Measurements from ENCODE around the gene SUGCT. TPM values are rescaled to one million over a fixed set of nuclear protein-coding genes. Genes with fewer than 3 reads are reported as not detected.
A peak's percentile ranks its signal among the peaks of the same experiment; 100 is the strongest.

SUGCT gene
- total RNA-seq, 1 donor from 2014 or later: 8.5 TPM

DNA sequence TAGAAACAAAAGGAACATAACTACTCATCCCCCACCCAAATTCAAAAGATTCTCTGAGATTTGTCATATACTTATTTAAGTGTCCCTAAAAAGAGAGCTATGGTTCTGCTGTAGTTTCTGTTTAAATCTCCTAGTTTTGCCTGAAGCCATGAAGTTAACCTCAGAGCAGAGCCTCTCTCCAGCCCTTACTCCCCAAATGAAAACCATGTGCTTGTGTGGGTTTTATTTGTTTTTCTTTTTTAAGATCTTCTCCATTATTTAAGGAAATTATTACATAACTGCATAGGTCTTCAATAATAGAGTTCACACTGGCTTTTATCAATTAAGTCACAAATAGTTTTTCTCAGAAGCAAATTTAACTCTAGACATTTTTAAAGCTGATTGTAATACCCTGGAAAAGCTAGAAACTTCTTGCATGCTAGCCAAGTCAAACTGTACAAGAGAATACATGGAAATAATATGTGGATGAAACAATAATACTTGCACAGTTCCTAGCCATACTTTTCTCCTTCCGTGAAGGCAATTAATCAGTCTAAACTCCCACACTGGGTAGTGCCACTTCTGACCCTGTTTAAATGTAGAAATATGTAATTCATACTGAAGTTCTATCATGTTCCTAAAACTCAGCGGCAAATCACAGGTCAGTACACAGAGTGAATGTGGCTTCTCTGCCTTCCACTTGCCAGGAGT, 579.7 kb downstream of the SUGCT start:
- DNase-seq (ENCODE audit: low read depth): no peak

DNA sequence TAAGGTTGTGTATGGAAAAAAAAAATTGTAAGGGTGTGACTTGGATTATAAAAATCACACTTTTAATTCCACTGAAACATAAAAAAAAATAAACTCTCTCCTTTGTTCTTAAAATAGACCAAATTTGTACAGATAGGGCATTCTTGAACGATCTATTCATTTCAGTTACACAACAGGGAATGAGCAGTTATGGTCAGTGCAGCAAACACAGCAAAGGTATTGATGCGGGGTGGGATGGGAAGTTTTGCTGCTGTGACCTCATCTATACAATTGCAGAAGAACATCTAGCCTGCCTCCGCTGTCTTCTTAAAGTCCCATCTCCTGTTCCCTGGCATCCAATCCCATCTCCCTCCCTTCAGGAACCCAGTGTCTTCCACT, 580.2 kb downstream of the SUGCT start:
- DNase-seq (ENCODE audit: low read depth): no peak

DNA sequence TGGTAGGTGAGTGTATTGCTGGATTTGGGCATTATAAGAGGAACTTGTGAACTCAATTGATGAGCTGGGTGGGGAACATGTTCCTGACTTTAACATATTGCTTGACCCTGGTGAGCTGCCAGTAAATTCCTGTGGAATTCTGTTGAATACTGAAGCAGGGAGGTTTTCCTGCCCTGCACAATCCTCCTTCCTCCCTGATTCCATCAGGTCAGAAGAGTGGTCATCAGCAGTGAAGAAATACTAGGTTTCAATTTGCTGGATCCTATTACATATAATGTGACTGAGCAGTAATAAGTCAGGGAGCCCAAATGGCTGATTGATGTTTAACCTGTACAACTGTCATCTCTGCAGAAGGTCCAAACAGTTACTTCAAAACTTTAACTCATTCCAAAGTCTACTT, 581.2 kb downstream of the SUGCT start:
- DNase-seq (ENCODE audit: low read depth): peak; percentile 32

DNA sequence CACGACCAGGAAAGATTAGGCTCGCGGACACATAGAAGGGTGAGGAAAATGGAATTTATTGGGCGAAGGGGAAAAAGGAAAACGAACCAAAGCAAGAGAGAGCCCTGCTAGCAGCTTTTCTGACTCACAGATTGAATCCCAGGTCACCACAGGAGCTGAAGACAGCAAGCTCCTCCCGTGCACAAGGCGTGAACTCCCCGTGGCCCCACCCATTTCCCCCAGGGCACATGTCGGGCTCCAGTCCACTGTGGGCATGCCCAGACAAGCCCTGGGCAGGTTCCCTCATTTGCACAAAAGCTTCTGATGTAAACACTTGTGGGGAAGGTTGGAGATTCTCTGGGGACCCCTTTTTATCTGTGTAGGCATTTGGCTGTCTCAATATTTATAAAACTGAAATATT, 582.4 kb downstream of the SUGCT start:
- peak; percentile 95 for DNase-seq (ENCODE audit: low read depth)

DNA sequence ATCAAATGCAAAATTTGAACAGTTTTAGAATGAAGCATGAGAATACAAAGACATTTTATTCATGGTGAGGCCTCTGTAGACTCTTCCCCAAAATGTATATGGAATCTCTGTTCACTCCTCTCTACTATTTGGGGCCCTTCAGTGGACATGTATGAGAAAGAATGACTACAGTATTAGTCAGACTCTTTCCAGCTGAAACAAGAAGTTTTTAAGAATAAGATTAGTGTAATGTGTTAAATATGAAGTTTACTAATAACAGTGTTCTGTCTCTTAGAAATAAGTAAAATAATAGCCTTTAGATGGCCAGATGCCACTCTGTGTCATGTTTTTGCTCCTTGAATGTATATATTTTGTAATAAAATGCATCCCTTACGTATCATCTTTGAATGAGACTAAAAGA, 585.6 kb downstream of the SUGCT start:
- no peak for DNase-seq (ENCODE audit: low read depth)

DNA sequence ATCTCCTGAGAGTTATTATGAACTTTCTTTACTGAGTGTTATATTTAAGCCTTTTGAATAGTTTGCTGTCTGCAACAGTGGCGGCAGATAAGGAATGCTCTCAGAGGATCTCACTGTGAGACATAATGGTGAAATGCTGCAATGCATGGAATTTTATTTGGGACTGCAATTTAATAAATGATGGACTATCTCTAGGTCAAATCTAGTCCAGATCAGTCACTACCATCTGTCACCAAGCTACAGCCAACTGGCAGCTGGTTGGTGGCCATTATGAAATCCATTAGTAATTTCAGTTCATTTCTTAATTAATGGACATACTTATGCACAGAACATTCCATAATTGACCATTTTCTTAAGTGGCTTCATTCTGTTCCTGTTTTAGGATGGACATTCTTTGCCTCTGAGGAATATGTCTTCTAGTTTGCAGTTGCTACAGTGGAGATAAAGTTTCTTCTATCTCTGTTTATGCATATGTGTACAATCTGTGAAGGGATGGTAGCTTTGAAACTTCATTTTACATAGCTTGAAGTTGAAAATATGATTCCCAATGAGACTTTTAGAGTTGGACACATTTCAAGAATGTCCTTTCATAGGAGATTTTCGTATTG, 586.6 kb downstream of the SUGCT start:
- no peak for DNase-seq (ENCODE audit: low read depth)

DNA sequence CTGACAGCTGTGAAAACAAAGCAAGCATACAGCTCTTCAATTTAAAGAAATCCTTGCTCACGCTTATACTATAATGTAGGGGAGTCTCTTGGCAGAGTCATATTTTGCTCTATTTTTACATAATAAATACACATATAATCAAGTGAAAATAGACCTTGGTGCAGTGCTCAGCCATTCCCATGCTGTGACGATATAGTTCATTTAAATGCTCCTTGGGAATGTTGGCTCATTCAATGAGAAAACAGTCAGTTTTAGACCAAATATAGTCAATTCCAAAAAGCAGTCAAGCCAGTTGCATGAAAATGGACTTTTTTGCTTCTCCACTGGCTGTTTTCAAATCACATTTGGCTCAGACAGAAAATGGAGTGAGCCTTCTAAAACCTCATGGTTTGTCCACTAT, 587.4 kb downstream of the SUGCT start:
- DNase-seq (ENCODE audit: low read depth): no peak

DNA sequence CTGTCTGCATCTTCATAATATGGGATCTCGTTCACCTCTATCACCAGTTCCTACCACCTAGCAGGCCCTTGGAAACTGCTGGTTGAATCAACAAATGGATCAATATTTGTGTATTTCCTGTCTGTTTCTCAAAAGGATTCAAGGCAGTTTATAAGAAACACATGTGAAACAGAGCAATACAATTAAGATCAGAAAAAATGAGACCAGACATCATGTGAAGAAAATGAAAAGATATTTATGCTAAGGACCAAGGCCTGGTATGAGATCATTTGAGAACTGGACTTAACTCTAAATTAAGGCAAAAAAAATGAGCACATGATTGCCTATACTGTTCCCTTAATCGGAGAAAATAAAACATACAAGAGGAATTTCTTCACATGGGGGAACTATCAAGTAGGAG, 589.0 kb downstream of the SUGCT start:
- no peak for DNase-seq (ENCODE audit: low read depth)

DNA sequence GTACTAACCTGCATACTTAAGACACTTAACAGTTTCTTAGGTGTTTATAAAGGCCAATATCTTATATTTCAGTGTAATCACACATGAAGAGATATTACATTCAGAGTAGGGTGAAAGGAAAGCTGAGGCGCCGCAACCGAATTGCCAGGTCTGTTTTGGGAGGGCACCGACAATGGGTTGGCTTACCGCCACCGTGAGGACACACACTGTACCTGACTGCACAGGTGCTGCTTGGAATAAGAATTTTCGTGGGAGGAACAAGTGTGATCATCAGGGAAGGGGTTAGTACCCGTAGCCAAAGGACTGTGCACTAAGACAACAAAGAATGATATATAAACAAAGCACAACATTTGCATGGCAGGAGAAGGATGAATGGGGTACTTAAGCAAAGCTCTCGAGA, 591.8 kb downstream of the SUGCT start:
- DNase-seq (ENCODE audit: low read depth): no peak

DNA sequence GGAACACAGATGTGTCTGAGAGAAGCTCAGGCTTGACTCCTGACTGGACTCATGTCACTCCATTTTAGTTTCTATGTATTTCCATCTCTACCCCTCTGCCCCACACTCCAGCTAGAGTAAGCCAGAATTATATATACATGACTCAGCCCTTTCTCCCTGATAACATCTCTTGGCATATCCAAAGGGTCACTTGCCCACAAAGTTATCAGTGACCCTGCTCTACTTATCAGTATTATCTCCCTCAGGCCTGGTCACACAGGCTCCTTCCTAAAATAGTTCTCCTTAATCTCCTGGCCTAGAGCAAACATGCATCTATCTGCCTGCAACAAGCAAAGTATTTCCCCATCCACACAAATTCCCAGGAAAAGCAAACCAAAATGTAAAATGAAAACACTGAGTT, 598.3 kb downstream of the SUGCT start:
- peak; percentile 19 for DNase-seq (ENCODE audit: low read depth)

DNA sequence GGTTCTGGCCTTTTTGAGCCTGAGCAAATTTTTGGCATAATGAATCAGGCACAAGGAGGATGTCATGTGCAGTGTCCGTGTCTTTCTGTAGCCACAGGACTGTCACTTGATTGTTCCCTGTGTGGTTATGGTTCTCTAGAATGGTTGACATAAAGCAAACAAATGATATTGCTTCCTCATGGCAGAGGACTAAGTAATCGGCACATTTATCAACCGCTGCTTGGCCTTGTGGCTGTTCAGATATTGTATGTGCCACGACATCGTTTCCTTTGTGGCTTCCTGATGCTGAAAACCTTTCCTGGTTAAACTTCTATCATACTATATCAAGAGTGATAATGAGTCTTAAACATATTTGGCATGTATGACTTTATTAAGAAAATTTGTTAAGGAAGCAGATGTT, 598.8 kb downstream of the SUGCT start:
- DNase-seq (ENCODE audit: low read depth): no peak

DNA sequence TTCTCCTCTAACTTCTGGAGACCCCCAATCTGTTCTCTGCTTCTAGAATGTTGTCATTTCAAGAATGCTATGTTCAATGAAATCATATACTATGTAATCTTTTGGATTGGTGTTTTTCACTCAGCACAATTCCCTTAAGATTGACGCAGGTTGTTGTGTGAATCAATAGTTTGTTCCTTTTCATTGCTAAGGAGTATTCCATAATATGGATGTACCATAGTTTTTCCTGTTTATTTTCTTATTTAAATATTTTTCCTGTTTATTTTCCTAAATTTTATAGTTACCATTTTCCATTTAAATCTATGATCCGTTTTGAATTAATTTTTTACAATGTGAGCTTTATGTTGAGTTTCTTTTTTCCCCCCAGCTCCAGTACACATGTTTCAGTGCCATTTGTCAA, 604.5 kb downstream of the SUGCT start:
- no peak for DNase-seq (ENCODE audit: low read depth)

DNA sequence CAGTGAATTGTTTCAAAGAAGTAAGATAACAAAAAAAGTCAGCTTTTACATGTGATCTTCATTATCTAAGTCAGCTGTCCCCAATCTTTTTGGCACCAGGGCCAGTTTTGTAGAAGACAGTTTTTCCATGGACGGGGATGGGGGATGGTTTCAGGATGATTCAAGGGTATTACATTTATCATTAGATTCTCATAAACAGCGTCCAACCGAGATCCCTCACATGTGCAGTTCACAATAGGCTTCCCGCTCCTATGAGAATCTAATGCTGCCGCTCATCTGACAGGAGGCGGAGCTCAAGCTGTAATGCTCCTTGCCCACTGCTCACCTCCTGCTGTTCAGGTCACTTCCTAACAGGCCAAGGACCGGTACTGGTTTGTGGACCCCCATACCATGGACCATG, 607.5 kb downstream of the SUGCT start:
- no peak for DNase-seq (ENCODE audit: low read depth)

DNA sequence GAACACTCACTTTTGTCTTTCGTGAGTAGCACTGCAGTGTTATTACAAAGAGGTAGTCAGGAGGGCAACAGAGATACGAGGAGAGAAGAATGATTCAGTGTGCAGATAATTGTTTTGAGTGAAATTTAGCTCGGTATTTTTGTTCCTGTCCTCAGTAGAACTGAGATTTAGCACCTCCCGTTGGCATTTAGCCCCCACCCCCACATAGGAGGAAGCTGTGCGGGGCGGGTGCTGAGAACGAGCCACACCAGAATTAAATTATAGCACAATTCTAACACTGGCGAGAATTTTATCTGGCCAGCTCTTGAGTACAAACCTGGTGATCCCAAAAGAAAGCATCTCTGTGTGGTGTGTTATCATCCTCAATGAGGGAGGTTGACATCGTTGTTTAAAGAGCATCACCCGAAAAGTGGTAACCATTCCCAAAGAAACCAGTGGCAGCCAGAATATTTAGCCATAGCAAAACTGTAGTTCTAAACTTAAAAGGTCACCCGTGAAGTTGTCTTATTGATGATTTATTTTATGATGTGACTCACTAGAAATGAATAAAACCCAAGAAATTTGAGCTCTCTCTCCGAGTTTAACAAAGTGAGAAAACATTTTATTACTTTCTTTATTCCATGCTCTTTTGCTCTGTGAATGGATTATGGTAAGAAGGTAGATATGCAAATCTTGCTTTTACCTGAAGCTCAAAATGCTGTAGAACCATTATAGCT, 612.2 kb downstream of the SUGCT start:
- DNase-seq (ENCODE audit: low read depth): no peak

DNA sequence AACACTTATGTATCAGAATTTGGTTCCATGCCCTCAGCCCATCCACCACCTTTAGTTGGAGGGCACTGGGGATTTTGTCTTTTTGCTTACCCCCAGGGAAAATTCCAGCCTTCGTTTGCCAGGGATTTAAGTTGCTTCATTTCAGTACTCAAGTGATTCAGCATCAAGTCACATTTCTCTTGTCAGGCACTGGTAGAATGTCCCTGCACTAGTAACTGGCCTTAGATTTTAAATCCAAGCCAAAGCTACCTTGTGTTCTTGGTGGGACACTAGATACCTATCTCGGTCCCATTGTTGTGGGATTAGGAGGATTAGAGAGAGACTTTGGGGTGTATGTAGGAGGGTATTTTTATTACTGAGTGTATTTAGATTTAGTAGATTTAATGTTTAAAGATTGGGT, 613.1 kb downstream of the SUGCT start:
- no peak for DNase-seq (ENCODE audit: low read depth)

DNA sequence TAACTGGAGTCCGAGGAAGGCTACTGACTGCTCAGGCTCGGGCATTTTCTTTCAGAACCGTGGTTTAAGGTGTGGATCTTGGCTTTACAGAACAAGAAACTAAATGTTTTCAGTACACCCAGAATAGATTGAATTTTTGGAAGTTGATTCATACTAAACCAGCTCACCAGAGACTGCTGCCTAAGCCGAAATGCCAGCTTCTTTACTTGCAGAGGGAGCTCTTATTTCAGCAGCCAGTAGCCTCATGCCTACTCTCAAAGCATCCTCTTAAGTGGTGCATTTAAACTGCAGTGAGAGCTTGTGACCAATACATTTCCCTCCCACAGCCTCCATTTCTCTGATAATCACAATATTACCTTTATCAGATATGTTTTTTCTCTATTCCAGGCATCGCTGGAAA, 615.1 kb downstream of the SUGCT start:
- DNase-seq (ENCODE audit: low read depth): peak; percentile 68

DNA sequence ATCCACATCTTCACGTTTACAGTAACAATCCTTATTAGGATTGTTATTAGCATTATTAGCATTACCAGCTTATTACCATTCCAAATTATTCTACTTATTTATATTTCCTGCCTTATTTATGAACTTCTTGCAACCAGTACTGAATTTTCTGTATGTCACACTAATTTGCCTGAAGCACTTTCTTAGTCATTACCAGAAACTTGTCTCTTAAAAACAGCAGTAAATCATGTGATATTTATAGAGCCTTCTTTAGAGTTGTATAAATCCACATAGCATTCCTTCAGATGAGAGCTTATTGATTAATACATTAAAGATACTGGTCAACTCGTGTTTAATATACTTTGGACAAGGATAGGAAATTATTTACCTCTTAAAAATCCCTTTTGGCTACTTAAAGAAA, 618.6 kb downstream of the SUGCT start:
- DNase-seq (ENCODE audit: low read depth): no peak

DNA sequence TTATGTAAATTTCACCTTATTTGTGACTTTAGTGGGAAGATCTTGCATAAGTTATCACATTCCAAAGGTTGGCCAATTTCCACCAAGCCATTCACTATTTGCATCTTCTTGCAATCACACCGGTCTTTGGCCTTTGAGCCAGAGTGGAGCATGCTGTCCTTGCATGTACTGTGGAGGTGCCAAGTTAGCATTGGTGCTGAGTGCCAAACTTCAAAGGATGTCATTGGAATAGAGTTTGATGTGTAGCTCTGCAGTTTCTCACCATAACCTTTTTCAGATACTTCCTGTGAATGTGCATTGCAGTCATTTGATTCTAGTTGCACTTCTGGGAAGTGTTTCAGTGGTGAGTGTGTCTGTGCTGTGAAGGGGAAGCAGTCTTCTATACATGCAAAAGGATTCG, 620.6 kb downstream of the SUGCT start:
- no peak for DNase-seq (ENCODE audit: low read depth)

DNA sequence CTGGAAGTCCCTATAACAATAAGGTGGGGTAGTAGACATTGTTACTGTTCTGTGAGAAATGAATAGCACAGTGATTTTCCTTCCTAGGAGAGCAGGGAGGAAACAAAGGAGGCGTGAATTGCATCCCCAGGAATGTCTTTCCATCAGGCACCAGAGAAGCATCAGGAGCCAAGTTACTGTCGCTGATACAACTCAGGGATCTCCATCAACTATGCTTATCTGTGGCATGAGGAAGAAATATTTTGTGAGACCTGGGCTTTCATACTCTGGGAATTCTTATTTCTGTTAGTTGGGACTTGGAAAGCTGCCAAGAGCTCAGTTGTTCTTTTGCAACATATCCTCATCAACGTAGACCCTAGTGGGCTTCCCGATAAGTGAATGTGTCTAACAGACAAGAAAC, 622.3 kb downstream of the SUGCT start:
- DNase-seq (ENCODE audit: low read depth): no peak

DNA sequence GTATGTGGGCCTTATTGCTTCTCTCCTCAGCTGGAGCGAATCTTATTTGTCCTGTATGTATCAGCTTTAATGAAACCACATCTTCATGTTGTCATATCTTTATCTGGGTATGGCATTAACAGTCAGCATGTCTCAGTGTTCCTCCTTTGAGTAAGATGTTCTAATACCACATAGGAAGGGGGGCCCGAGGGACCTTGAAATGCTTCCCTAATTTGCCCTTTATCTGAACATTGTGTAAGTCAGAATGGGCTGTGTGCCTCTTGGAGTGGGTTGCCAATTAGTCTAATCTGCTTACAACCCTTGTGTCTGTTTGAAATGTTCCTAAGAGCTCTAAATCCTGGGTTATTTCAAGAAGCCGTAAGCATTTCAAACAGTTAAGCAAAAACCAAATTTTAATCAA, 623.8 kb downstream of the SUGCT start:
- no peak for DNase-seq (ENCODE audit: low read depth)

DNA sequence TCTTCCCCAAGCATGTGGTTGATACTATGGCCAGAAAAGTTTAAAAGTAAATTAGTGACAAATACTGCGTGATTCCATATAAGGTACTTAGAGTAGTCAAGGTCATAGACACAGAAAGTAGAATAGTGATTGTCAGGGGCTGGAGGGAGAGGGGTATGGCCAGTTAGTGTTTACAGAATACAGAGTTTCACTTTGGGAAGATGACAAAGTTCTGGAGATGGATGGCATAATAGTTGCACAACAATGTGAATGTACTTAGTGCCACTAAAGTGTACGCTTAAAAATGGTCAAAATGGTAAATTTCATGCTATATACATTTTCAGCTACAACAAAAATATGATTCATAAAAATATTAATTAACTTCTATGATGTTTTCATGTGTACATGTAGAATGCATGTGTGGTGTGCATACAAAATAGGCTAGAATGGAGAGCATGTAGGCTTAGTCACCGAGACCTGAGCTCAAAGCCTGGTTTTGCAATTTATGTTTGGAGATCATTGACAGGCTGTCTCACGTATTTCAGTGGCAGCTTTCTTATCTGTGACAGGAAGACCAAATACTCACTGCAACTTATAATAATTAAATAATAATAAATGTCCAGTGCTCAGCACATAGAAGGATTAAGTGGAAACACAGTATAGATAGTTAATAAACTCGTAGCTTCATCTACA, 625.6 kb downstream of the SUGCT start:
- DNase-seq (ENCODE audit: low read depth): no peak

DNA sequence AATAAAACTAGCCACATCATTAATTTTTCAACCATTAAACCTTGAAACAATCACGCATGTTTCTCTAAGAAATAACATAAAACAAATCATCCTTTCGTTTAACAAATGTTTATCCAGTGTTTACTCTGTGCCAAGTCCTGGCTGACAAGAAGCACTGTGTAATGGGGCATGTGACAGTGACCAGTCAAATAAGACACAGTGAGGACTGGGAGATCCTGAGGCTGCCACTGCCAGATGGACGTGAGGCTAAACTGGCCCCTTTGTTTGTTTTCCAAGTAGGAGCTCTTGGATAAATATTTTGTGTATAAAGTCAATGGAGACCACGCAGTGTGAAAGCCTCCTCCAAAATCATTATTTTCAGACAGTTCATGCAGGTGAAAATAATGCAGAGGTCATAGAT, 626.2 kb downstream of the SUGCT start:
- DNase-seq (ENCODE audit: low read depth): no peak

Measured in myocyte (in vitro differentiated cells).